HCT116 (cell line): ENCODE measurements around the gene B3GALT6. TPM values are rescaled to one million over a fixed set of nuclear protein-coding genes. Genes with fewer than 3 reads are reported as not detected.

Experiments
- ATAC-seq: fragments of 200-7000 bp; cut with Tn5 transposase; 2 replicates; pipeline ENCODE4 v1.9.1; 2020; ENCODE audit warnings: mild to moderate bottlenecking, moderate library complexity
- BruUV-seq: library from RNA; stranded (reverse); fragments of 400-500 nt; replicated peaks from 2 replicates; lab custom pipeline; 2021; lab: Mats Ljungman, UMichigan
- CTCF ChIA-PET: fragments of 300-600 bp; sonication (Branson Sonifier 250); formaldehyde crosslinking; loops from one replicate; lab custom pipeline; 2021; ENCODE audit warnings: antibody characterized with exemption; lab: Charles Lee
- POLR2A ChIA-PET: fragments of 300-600, 350-600 bp; sonication (Branson Sonifier 250); formaldehyde crosslinking; loops from one replicate; lab custom pipeline; 2021; ENCODE audit warnings: antibody characterized with exemption; lab: Charles Lee
- RAD21 ChIA-PET, 2 experiments: fragments of 300-600 bp; sonication (Branson Sonifier 250); formaldehyde crosslinking; loops; one replicate each; lab custom pipeline; 2023; ENCODE audit warnings: low total read pairs in 2 of 2; ENCODE audit not compliant: uncharacterized antibody in 2 of 2, unreplicated experiment in 2 of 2, low non-redundant PET in 1 of 2; lab: Charles Lee
- DNase-seq: peaks from one replicate; pipeline ENCODE4 v3.0.0-alpha.2; 2010; ENCODE audit warnings: low read depth, low spot score
- H2AFZ ChIP-seq: fragments of 200-600 bp; shearing (Covaris generic), sonication (generic); 2 replicates; pipeline ENCODE4 v1.6.1; 2017; ENCODE audit warnings: low read depth, mixed run types, mixed read lengths, antibody characterized with exemption, low read length; ENCODE audit not compliant: poor library complexity, severe bottlenecking
- H3K27ac ChIP-seq: 2 replicates; pipeline ENCODE4 v1.5.1; 2012; ENCODE audit warnings: low read depth, low read length
- H3K27me3 ChIP-seq: fragments of 200-600 bp; sonication (generic); 2 replicates; pipeline ENCODE4 v1.6.1; 2016; ENCODE audit warnings: mixed run types, low read length, mixed read lengths; ENCODE audit not compliant: insufficient read depth
- H3K36me3 ChIP-seq, 2 experiments: fragments of 200-500 bp in 1 of 2; fragments of 200-600 bp in 1 of 2; sonication (Bioruptor generic) in 1 of 2; sonication (generic) in 1 of 2; 2 replicates each; pipeline versions ENCODE4 v1.5.1 to v1.6.1; 2014 to 2016; ENCODE audit warnings: low read length in 2 of 2, inconsistent platforms in 1 of 2, mixed read lengths in 1 of 2, mixed run types in 1 of 2; ENCODE audit not compliant: insufficient read depth in 2 of 2, control insufficient read depth in 1 of 2
- H3K4me1 ChIP-seq, 2 experiments: fragments of 200-600 bp in 1 of 2; sonication (generic) in 1 of 2; 2 replicates each; pipeline versions ENCODE4 v1.5.1 to v1.6.1; 2012 to 2017; ENCODE audit warnings: low read length in 2 of 2, inconsistent platforms in 1 of 2, mild to moderate bottlenecking in 1 of 2, mixed read lengths in 1 of 2, mixed run types in 1 of 2, moderate library complexity in 1 of 2; ENCODE audit not compliant: insufficient read depth in 2 of 2, control insufficient read depth in 1 of 2
- H3K4me2 ChIP-seq: fragments of 200-600 bp; sonication (generic); 2 replicates; pipeline ENCODE4 v1.6.1; 2017; ENCODE audit warnings: mixed run types, low read length, mixed read lengths
- H3K4me3 ChIP-seq, 2 experiments: fragments of 200-600 bp in 1 of 2; sonication (generic) in 1 of 2; replicated peaks in 1 of 2; 2 replicates each; pipeline ENCODE4 v1.5.1; 2011 to 2016; ENCODE audit warnings: low read length in 2 of 2, control low read depth in 1 of 2, low read depth in 1 of 2, mild to moderate bottlenecking in 1 of 2, mixed read lengths in 1 of 2, mixed run types in 1 of 2
- H3K79me2 ChIP-seq: fragments of 200-600 bp; sonication (generic); 2 replicates; pipeline ENCODE4 v1.6.1; 2017; ENCODE audit warnings: mild to moderate bottlenecking, mixed run types, low read length, moderate library complexity, mixed read lengths; ENCODE audit not compliant: insufficient read depth
- H3K9ac ChIP-seq: fragments of 200-600 bp; sonication (generic); 2 replicates; pipeline ENCODE4 v1.6.1; 2016; ENCODE audit warnings: low read length, mixed read lengths
- H3K9me2 ChIP-seq: fragments of 200-600 bp; sonication (generic), shearing (Covaris generic); 2 replicates; pipeline ENCODE4 v1.6.1; 2017; ENCODE audit warnings: mixed run types, mild to moderate bottlenecking, moderate library complexity; ENCODE audit not compliant: insufficient read depth
- H3K9me3 ChIP-seq, 2 experiments: fragments of 200-500 bp in 1 of 2; fragments of 200-600 bp in 1 of 2; sonication (Bioruptor generic) in 1 of 2; sonication (generic) in 1 of 2; 2 replicates each; pipeline ENCODE4 v1.6.1; 2014 to 2017; ENCODE audit warnings: low read length in 2 of 2, mixed read lengths in 2 of 2, inconsistent platforms in 1 of 2, low read depth in 1 of 2, mild to moderate bottlenecking in 1 of 2, mixed run types in 1 of 2, moderate library complexity in 1 of 2; ENCODE audit not compliant: control insufficient read depth in 1 of 2, insufficient read depth in 1 of 2
- H4K20me1 ChIP-seq: fragments of 200-600 bp; sonication (generic), shearing (Covaris generic); 2 replicates; pipeline ENCODE4 v1.6.1; 2017; ENCODE audit warnings: mixed run types, mild to moderate bottlenecking, moderate library complexity; ENCODE audit not compliant: insufficient read depth
- ATF3 ChIP-seq: IDR thresholded peaks from 2 replicates; pipeline ENCODE4 v1.6.1; 2012
- CEBPB ChIP-seq: IDR thresholded peaks from 2 replicates; pipeline ENCODE4 v1.6.1; 2012; ENCODE audit warnings: low read depth
- CTCF ChIP-seq, 3 experiments: fragments of 200-600 bp in 1 of 3; sonication (generic) in 1 of 3; IDR thresholded peaks in 2 of 3; conservative IDR thresholded peaks in 1 of 3; 2 replicates each; pipeline ENCODE4 v1.5.1; 2012 to 2017; ENCODE audit warnings: low read depth in 2 of 3, low read length in 2 of 3, antibody characterized with exemption in 1 of 3, borderline replicate concordance in 1 of 3, control low read depth in 1 of 3, mild to moderate bottlenecking in 1 of 3, mixed read lengths in 1 of 3, mixed run types in 1 of 3, moderate library complexity in 1 of 3; ENCODE audit not compliant: insufficient read depth in 1 of 3
- EGR1 ChIP-seq: IDR thresholded peaks from 2 replicates; pipeline ENCODE4 v1.6.1; 2012; ENCODE audit warnings: low read depth
- ELF1 ChIP-seq: IDR thresholded peaks from 2 replicates; pipeline ENCODE4 v1.6.1; 2012; ENCODE audit warnings: low read depth, borderline replicate concordance
- EZH2 ChIP-seq: fragments of 200-600 bp; sonication (generic); IDR thresholded peaks from 2 replicates; pipeline ENCODE4 v1.6.1; 2017; ENCODE audit warnings: antibody characterized with exemption, mixed run types
- EZH2phosphoT487 ChIP-seq: fragments of 200-600 bp; IDR thresholded peaks from 2 replicates; pipeline ENCODE4 v1.6.1; 2018; ENCODE audit warnings: antibody characterized with exemption, borderline replicate concordance
- FOSL1 ChIP-seq: IDR thresholded peaks from 2 replicates; pipeline ENCODE4 v1.6.1; 2012; ENCODE audit warnings: low read depth
- JUND ChIP-seq: IDR thresholded peaks from 2 replicates; pipeline ENCODE4 v1.6.1; 2012
- MAX ChIP-seq: IDR thresholded peaks from 2 replicates; pipeline ENCODE4 v1.6.1; 2012
- POLR2A ChIP-seq: IDR thresholded peaks from 2 replicates; pipeline ENCODE4 v1.7.0; 2011; ENCODE audit warnings: borderline replicate concordance; ENCODE audit not compliant: insufficient read depth, insufficient read length; ENCODE audit errors: extremely low read depth
- RAD21 ChIP-seq: IDR thresholded peaks from 2 replicates; pipeline ENCODE4 v1.6.1; 2012; ENCODE audit warnings: low read depth, mild to moderate bottlenecking
- REST ChIP-seq: IDR thresholded peaks from 2 replicates; pipeline ENCODE4 v1.6.1; 2012; ENCODE audit warnings: low read depth
- SIN3A ChIP-seq: IDR thresholded peaks from 2 replicates; pipeline ENCODE4 v1.6.1; 2012; ENCODE audit warnings: low read depth
- TCF7L2 ChIP-seq: IDR thresholded peaks from 2 replicates; pipeline ENCODE4 v1.7.0; 2011; ENCODE audit warnings: borderline replicate concordance, inconsistent platforms; ENCODE audit not compliant: insufficient read depth, insufficient read length; ENCODE audit errors: extremely low read depth
- YY1 ChIP-seq: IDR thresholded peaks from 2 replicates; pipeline ENCODE4 v1.6.1; 2011; ENCODE audit warnings: low read length, low read depth, moderate library complexity, mild to moderate bottlenecking; ENCODE audit not compliant: insufficient replicate concordance; ENCODE audit errors: extremely low read depth
- ZBTB33 ChIP-seq: IDR thresholded peaks from 2 replicates; pipeline ENCODE4 v1.6.1; 2011; ENCODE audit warnings: mild to moderate bottlenecking, low read length, moderate library complexity; ENCODE audit not compliant: insufficient replicate concordance; ENCODE audit errors: extremely low read depth
- ZFX ChIP-seq: fragments of 450-650 bp; IDR thresholded peaks from 2 replicates; pipeline ENCODE4 v1.6.1; 2017
- ZNF274 ChIP-seq: fragments of 200-500 bp; sonication (Bioruptor generic); IDR thresholded peaks from 2 replicates; pipeline ENCODE4 v1.6.1; 2014; ENCODE audit warnings: mild to moderate bottlenecking, low read depth, low read length, inconsistent platforms
- intact Hi-C: fragments of 100-400 bp; cut with micrococcal nuclease; formaldehyde crosslinking; loops from 2 replicates; pipeline ENCODE4 v1.10.0; 2022
- total RNA-seq: library from RNA; stranded (reverse); gene quantifications from one replicate; pipeline ENCODE4 v1.2.1, GENCODE V29; 2021; ENCODE audit not compliant: unreplicated experiment

Gene B3GALT6
- total RNA-seq, 1 experiment from 2014 or later, result 16.3 TPM

- Histone ChIP-seq H3K9me2 (no peaks in the 10 kb centered on the region), H3K4me2 (no peak overlapping the region), H3K4me1 (peaks cover 0 to 11% of the 10 kb centered on the region in 2 experiments; a peak in 2 of 4 replicates), H3K79me2 (no peaks in the 10 kb centered on the region), H3K27me3 (no peaks in the 10 kb centered on the region), H3K9ac (no peak overlapping the region), H3K36me3 (no peaks in the 10 kb centered on the region), H3K4me3 (no peak overlapping the region), H3K9me3 (no peaks in the 10 kb centered on the region), H2AFZ (no peak overlapping the region), H4K20me1 (no peaks in the 10 kb centered on the region), H3K27ac (no peak overlapping the region)
- ChIA-PET RAD21 (no interaction called here), POLR2A (no interaction called here), CTCF (no interaction called here)
- DNase-seq, result no peak
- BruUV-seq, result no TSS peak
- intact Hi-C loops, result no loop called here
- TF ChIP-seq EZH2phosphoT487 (no peak), EZH2 (no peak), CEBPB (no peak), MAX (no peak), TCF7L2 (no peak), JUND (no peak), CTCF (IDR thresholded peaks at IDR 0.05 in 2 of 3, conservative IDR thresholded peaks at IDR 0.05 in 1 of 3; ENCODE audit: borderline replicate concordance in 1 of 3, insufficient read depth in 1 of 3, low read depth in 2 of 3, low read length in 2 of 3) (no peak), FOSL1 (no peak), REST (no peak), ATF3 (no peak), SIN3A (no peak), YY1 (no peak), ZBTB33 (no peak), ZNF274 (no peak), POLR2A (no peak), EGR1 (no peak), RAD21 (no peak), ELF1 (no peak), ZFX (no peak)
- no peak for ATAC-seq
Observed at GRCh38 chr1:1243807-1244191, 11.8 kb downstream of the B3GALT6 start.
